ENCODE data around the gene FAHD1. TPM values are rescaled to one million over a fixed set of nuclear protein-coding genes. Genes with fewer than 3 reads are reported as not detected.

The FAHD1 gene
- total RNA-seq, 4 donors from 2014 or later, result 28.2 to 57.1 (median 49.1) TPM

DNA sequence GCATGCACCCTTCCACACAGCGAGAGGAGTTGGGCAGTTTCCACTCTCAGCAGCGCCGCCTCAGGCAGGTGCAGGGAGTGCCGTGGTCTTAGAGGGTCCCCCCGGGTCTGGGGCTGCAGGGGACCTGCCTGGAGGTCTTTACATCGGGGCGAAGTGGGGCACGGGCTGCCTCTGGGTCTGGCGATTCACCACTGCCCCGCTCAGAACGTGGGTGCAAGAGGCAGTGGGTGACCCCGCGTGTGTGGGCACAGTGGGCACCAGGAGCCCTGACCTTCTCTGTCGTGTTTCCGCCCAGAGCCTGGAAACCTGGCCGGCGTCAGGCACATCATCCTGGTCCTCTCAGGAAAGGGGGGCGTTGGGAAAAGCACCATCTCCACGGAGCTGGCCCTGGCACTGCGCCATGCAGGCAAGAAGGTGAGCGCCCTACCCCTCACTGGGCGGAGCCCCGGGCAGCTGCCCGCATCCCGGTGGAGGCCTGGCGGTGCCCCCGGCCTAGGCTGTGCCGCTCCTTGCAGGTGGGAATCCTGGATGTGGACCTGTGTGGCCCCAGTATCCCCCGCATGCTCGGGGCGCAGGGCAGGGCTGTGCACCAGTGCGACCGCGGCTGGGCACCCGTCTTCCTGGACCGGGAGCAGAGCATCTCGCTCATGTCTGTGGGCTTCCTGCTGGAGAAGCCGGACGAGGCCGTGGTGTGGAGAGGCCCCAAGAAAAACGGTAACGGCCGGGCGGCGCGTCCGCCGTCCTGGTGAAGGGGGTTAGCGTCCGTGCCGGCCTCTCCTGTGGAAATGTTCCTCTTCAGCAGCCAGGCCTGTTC is 40.6 kb upstream of the FAHD1 start:
- H3K36me3 ChIP-seq, result peaks cover 0 to 40% of the 10 kb centered on the region in 2 donors
- DNase-seq (peak in 1 of 2 donors; percentile 15), ATAC-seq (no peak)
- no peak overlapping the region for H3K27ac ChIP-seq
- H3K4me1 ChIP-seq, result peaks cover 14 to 18% of the 10 kb centered on the region in 2 donors
- no peak for TF ChIP-seq POLR2A (IDR thresholded peaks at IDR 0.05)
- TF ChIP-seq, protein P1, sequence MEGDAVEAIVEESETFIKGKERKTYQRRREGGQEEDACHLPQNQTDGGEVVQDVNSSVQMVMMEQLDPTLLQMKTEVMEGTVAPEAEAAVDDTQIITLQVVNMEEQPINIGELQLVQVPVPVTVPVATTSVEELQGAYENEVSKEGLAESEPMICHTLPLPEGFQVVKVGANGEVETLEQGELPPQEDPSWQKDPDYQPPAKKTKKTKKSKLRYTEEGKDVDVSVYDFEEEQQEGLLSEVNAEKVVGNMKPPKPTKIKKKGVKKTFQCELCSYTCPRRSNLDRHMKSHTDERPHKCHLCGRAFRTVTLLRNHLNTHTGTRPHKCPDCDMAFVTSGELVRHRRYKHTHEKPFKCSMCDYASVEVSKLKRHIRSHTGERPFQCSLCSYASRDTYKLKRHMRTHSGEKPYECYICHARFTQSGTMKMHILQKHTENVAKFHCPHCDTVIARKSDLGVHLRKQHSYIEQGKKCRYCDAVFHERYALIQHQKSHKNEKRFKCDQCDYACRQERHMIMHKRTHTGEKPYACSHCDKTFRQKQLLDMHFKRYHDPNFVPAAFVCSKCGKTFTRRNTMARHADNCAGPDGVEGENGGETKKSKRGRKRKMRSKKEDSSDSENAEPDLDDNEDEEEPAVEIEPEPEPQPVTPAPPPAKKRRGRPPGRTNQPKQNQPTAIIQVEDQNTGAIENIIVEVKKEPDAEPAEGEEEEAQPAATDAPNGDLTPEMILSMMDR (IDR thresholded peaks at IDR 0.05 in 4 of 5, conservative IDR thresholded peaks at IDR 0.05 in 1 of 5), result no peak
- intact Hi-C loops (cut with DNase I; ENCODE audit: low total_unique reads), result no loop called here
- no peak overlapping the region for H3K4me3 ChIP-seq
- in situ Hi-C loops (cut with MboI; ENCODE audit: low sequenced_read_pairs in 4 of 4), result no loop called here
- H3K27me3 ChIP-seq, result no peaks in the 10 kb centered on the region
- no peaks in the 10 kb centered on the region for H3K9me3 ChIP-seq

DNA sequence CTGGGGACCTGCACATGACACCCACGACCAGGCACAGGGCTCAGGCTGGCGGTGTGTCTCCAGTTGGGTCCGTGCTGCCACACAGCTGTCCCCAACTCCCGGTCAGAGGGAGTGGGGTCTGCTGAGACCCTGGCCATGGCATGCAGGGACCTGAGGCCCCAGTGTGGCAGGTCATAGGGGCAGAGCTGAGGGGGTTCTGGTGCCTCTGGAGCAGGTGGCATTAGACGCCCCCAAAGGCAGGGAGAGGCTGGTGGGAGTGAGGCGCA is 40.0 kb upstream of the FAHD1 start:
- intact Hi-C loops (cut with DNase I; ENCODE audit: low total_unique reads) (no loop called here), in situ Hi-C loops (cut with MboI; ENCODE audit: low sequenced_read_pairs in 4 of 4) (no loop called here)
- peaks cover 0 to 41% of the 10 kb centered on the region in 2 donors for H3K36me3 ChIP-seq
- H3K9me3 ChIP-seq, result no peaks in the 10 kb centered on the region
- TF ChIP-seq, protein P1 (IDR thresholded peaks at IDR 0.05 in 4 of 5, conservative IDR thresholded peaks at IDR 0.05 in 1 of 5), result no peak
- no peak for TF ChIP-seq POLR2A (IDR thresholded peaks at IDR 0.05)
- no peaks in the 10 kb centered on the region for H3K27me3 ChIP-seq
- no peak overlapping the region for H3K27ac ChIP-seq
- ATAC-seq (no peak), DNase-seq (peak in 1 of 2 donors; percentile 10)
- peaks cover 10 to 14% of the 10 kb centered on the region in 2 donors for H3K4me1 ChIP-seq
- no peak overlapping the region for H3K4me3 ChIP-seq

DNA sequence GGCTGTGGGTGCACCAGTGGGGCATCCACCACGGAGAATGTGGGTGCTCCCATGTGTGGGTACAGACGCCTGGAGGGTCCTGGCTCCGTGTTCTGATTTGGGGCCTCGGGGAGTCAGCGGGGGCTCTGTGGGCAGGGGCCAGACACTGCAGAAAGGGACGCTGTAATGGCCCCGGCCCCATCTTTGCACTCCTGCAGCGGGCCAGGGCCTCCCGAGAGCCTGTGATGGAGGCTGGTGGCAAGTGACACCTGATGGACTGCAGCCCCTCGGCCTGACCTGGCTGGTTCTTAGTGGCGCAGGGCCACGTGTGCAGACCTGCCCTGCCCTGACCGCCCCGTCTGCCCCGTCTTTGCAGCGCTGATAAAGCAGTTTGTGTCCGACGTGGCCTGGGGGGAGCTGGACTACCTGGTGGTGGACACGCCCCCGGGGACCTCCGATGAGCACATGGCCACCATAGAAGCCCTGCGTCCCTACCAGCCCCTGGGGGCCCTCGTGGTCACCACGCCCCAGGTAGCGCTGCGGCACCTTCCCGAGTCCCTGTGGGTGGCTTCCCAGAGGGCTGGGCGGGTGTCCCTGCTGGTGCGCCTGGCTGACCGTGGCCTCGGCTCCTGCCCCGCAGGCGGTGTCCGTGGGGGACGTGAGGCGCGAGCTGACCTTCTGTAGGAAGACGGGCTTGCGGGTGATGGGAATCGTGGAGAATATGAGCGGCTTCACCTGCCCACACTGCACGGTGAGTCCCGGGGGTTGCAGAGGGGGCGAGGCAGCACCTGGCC is 39.5 kb upstream of the FAHD1 start:
- intact Hi-C loops (cut with DNase I; ENCODE audit: low total_unique reads) (no loop called here), in situ Hi-C loops (cut with MboI; ENCODE audit: low sequenced_read_pairs in 4 of 4) (no loop called here)
- Histone ChIP-seq H3K36me3 (peaks cover 0 to 41% of the 10 kb centered on the region in 2 donors), H3K4me1 (peaks cover 10 to 14% of the 10 kb centered on the region in 2 donors), H3K9me3 (no peaks in the 10 kb centered on the region), H3K4me3 (no peak overlapping the region), H3K27me3 (no peaks in the 10 kb centered on the region), H3K27ac (no peak overlapping the region)
- no peak for TF ChIP-seq POLR2A (IDR thresholded peaks at IDR 0.05)
- TF ChIP-seq, protein P1 (IDR thresholded peaks at IDR 0.05 in 4 of 5, conservative IDR thresholded peaks at IDR 0.05 in 1 of 5), result no peak
- ATAC-seq, result no peak
- DNase-seq, result peak in 1 of 2 donors; percentile 10

GRCh38 chr16:1788095-1788707 is 38.8 kb upstream of the FAHD1 start:
- DNase-seq (peak in 1 of 2 donors; percentile 11), ATAC-seq (no peak)
- Histone ChIP-seq H3K36me3 (peaks cover 0 to 41% of the 10 kb centered on the region in 2 donors), H3K27me3 (no peaks in the 10 kb centered on the region), H3K9me3 (no peaks in the 10 kb centered on the region), H3K4me3 (no peak overlapping the region), H3K4me1 (peaks cover 10 to 14% of the 10 kb centered on the region in 2 donors), H3K27ac (no peak overlapping the region)
- intact Hi-C loops (cut with DNase I; ENCODE audit: low total_unique reads) (no loop called here), in situ Hi-C loops (cut with MboI; ENCODE audit: low sequenced_read_pairs in 4 of 4) (no loop called here)
- TF ChIP-seq POLR2A (IDR thresholded peaks at IDR 0.05), result no peak
- TF ChIP-seq, protein P1 (IDR thresholded peaks at IDR 0.05 in 4 of 5, conservative IDR thresholded peaks at IDR 0.05 in 1 of 5), result no peak
